HG02938 (cell line): ENCODE measurements around the gene RPRD2.

Source experiments
- ATAC-seq: cut with Tn5 transposase; IDR thresholded peaks from one replicate; pipeline ENCODE4 v1.9.1; 2021; ENCODE audit warnings: mild to moderate bottlenecking, moderate library complexity; ENCODE audit not compliant: unreplicated experiment

The RPRD2 gene

GRCh38 chr1:150466964-150467363 lies 103.0 kb downstream of the RPRD2 start:
- no peak for ATAC-seq

- no peak for ATAC-seq
These were observed 105.3 kb downstream of the RPRD2 start for GRCh38 chr1:150469291-150469690.

DNA sequence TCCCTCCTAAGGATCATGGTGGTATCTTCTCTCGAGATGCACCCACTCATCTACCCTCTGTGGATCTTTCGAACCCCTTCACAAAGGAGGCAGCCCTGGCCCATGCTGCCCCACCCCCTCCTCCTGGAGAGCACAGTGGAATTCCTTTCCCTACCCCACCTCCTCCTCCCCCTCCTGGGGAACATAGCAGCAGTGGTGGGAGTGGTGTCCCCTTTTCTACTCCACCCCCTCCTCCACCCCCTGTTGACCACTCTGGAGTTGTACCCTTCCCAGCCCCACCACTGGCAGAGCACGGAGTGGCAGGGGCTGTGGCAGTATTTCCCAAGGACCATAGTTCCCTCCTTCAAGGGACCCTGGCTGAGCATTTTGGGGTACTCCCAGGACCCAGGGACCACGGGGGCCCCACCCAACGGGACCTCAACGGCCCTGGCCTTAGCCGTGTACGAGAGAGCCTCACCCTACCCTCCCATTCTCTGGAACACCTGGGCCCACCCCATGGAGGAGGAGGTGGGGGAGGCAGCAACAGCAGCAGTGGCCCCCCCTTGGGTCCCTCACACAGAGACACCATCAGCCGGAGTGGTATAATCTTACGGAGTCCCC lies 108.8 kb downstream of the RPRD2 start:
- no peak for ATAC-seq

- no peak for ATAC-seq
These were observed 109.7 kb downstream of the RPRD2 start for GRCh38 chr1:150473659-150474058.

GRCh38 chr1:150474869-150475268 lies 110.9 kb downstream of the RPRD2 start:
- ATAC-seq = no peak

DNA sequence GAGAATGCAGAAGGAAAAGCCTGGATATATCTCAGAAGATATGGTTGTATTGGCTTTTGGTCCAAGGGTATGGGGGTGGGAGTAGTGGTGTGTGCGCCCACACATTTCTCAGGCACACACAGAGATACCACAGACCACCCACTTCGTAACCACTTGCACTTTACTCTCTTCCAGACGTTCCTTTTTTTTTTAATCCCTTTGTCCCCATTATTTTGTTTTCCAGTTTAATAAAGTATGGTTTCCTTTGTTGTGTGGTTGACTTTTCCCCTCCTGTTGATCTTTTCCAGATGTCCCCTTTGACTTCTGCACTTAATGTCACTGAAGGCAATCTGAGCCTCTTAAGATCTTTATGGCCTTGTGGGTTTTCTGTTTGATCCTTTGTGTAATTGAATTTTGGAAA lies 112.8 kb downstream of the RPRD2 start:
- ATAC-seq = no peak

DNA sequence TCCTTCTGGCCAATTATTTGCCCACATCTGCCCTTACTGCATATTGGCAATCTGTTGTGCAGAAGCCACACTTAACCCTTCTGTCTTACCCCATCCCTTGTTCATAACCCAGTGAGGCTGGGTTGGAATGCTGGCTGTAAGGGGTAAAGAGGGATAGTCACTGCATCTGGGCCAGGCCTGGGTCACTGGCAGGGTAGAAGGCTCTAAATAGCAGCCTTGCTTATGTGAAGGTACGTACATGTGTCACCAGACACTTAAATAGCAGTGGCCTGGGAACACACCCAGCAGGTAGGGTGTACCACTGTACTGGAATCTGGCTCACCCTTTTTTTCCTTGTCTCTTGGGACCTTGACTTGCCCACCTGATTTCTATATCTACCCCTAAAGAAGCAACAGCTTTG lies 113.4 kb downstream of the RPRD2 start:
- no peak for ATAC-seq

DNA sequence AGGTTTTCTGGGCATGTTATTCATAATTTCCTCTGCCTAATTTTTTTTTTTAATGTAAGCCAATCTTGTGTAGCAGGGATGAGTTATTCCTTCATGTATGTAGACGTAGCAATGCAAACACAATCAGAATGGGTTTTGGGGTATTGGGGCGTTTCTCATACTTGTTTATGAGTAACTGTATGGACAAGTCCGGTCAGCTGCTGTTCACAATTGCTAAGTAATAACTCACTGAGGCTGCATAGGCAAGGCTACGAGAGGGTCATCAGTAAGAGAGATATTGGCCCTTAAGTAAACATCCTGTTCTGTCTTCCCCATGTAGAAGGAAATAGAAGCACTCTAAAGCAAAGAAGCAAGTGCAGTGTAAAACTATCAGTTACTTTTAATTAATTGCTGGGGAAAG lies 113.8 kb downstream of the RPRD2 start:
- no peak for ATAC-seq

DNA sequence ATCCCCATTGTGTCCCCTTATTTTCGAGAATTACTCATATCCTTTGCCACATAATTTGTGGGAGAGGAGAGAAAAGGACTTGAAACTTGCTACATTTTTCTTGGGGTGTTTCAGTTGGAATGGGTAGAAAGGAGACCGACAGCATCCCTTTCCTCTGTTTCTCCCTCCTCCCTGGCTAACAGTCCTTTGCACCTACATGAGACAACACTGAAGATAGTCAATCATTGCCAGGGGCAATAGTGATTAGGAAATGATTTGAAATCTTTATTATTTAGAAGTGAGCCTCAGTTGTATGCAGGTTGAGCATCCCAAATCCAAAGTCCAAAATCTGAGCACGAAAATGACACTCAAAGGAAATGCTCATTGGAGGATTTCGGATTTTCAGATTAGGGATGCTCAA lies 115.4 kb downstream of the RPRD2 start:
- no peak for ATAC-seq

- no peak for ATAC-seq
These were observed 116.0 kb downstream of the RPRD2 start for GRCh38 chr1:150479927-150480352.

DNA sequence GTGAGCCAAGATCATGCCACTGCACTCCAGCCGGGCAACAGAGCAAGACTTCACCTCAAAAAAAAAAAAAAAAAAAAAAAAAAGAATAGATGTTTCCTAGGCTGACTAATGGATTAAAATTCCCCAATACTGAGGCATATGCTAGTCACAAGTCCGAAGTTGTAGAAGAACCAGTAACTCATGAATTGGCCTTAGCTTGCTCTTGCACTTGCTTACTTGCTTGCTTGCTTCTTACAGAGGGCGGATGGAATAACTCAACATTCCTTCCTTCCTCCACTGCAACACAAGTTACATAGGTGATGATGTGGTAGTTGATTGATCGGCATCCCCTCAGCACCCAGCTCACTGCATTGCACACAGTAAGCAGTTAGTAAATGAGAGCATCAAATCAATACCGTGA lies 120.5 kb downstream of the RPRD2 start:
- no peak for ATAC-seq

GRCh38 chr1:150484861-150485260 lies 120.9 kb downstream of the RPRD2 start:
- ATAC-seq = no peak

DNA sequence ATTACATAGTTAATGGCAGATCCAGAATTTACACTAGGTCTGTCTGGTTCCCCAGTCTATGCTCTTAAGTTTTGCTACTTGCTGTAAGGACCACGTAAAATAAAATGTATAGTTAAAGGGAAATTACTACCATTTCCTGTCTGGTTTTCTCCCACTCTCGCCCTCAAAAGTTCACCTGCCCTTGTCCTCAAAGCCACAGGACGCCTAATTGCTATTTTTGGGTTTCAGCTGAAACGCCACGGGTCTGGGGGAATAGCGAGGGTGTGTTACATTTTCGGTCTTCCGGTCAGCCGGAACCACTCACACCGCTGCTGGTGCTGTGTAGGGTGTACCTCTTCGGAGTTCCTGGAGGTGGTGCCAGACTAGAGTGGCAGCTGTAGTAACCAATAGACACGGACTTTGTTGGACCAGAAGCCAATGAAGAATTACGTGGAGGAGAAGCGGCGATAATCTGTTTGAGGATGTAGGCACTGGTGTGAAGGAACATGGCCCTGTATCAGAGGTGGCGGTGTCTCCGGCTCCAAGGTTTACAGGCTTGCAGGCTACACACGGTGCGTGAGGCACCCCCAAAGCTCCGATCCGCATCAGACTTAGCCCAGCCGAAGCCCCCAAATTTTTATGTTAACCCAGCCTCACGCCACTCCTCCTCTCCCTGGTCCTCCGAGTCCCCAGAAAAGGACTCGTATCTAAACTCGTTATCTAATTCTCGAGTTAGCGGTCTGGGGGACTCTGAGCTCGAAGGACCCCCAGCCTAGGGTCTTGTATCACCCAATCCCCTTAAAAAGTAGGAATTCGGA lies 123.2 kb downstream of the RPRD2 start, which contains the start of gene TARS2:
Gene TARS2 (plus strand): TSS at position 454 of the 797 bp plus-strand sequence. CDS start 32 bp downstream, at position 486.
- peak; percentile 99 for ATAC-seq

GRCh38 chr1:150487763-150488115 lies 123.8 kb downstream of the RPRD2 start:
- ATAC-seq = no peak

DNA sequence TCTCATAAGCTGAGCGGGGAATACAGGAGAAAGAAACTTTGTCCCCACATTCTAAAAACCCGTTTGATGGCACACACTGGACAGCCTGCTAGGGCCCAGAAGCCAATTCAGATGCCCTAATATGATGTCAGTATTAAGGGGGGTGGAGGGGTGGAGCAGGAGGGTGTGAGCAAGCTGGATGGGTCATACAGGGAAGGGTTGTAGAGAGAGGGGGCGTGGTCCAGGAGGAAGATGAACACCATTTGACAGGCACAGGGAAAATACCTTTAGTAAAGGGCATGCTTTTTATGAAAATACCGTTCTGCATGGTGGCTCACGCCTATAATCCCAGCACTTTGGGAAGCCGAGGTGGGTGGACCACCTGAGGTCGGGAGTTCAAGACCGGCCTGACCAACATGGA lies 129.2 kb downstream of the RPRD2 start:
- ATAC-seq = no peak

DNA sequence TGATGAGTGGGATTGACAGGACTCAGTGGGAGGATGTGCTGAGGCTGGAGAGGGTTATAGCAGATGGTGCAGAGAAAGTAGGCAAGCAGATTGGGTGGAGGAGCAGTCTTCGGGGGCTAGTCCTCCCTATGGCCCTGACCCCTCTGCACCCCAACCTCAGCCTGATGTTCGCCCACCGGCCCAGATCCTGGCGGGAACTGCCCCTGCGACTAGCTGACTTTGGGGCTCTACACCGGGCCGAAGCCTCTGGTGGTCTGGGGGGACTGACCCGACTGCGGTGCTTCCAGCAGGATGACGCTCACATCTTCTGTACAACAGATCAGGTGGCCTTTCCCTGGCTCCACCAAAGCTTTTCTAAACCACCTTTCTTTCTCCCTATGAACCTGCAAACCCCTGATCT lies 134.4 kb downstream of the RPRD2 start:
- ATAC-seq = no peak

- ATAC-seq = no peak
These were observed 141.5 kb downstream of the RPRD2 start for GRCh38 chr1:150505431-150505830.

DNA sequence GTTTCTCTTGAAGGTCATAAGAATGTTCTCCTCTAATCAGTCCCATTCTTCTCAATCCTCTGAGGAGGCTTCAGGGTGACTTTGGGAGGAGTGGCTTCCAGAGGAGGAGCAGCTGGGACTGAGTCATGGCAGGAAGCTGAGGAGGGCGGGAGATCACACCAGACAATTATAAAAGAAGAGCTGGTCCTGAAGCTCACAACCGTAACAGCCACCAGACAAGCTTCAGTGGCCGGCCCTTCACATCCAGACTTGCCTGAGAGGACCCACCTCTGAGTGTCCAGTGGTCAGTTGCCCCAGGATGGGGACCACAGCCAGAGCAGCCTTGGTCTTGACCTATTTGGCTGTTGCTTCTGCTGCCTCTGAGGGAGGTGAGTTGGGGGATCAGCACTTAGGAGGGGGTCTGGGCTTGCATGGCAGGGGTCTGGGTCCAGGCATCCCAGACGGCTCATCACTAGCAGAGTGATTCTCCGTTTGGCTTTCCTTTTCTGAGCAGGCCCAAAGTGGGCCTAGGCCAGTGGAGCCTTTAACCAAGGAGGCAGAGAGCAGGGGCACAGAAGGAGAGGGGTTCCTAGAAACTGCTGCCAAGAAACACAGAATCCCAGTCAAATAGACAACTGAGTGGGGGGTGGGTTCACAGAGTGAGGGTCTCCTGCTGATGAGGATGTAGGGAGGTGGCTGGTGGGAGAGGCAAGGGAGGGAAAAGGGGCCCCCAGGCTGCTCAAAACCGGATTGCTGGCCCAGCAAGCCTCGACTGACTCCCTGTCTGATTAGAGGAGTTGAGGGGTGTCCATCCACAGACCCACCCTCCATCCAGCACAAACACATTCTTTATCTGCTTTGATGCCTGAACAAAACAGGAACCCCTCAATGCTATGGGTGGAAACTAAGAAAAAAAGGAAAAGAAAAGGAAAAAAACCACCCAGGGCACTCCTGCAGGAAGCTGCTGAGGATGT lies 144.2 kb downstream of the RPRD2 start, which contains the start of gene ECM1:
Gene ECM1 (plus strand): TSS at position 198 of the 953 bp plus-strand sequence. CDS start 101 bp downstream, at position 299.
- no peak for ATAC-seq

DNA sequence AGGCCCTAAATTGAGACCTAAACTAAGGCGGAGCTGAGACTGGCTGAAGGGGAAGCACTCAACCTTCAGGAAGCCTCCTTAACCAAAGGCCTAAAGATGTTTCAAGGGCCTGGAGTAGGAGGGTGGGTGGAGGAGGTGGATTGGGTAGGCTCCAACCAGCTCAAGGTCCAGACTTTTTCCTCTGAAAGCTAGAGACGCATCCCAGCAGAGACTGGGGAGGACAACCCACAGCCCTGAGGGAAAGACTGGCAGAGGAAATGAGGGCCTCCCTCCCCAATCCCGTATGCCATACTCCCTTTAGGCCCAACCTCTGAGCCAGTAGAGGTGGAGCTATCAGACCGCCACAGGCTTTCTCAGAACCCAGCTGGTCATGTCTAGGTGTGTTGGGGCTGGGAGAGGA lies 145.0 kb downstream of the RPRD2 start:
- no peak for ATAC-seq

DNA sequence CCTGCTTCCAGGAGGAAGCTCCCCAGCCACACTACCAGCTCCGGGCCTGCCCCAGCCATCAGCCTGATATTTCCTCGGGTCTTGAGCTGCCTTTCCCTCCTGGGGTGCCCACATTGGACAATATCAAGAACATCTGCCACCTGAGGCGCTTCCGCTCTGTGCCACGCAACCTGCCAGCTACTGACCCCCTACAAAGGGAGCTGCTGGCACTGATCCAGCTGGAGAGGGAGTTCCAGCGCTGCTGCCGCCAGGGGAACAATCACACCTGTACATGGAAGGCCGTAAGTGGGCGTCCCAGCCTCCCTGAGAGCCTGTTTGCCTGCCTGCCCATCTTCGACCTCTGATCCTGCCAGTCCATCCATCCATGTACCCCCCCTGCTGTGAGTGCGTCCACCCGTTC lies 147.6 kb downstream of the RPRD2 start:
- ATAC-seq = no peak

- ATAC-seq = no peak
These were observed 148.2 kb downstream of the RPRD2 start for GRCh38 chr1:150511985-150512660.
